ENCODE data around the gene ARHGAP26.

- no peak for TF ChIP-seq CTCF (IDR thresholded peaks at IDR 0.05)
- no peak for TF ChIP-seq POLR2A (IDR thresholded peaks at IDR 0.05)
Observed at GRCh38 chr5:143166661-143167420, 396.7 kb downstream of the ARHGAP26 start.
